Keratinocyte (primary cell): Measurements from ENCODE around the gene FBXL14. TPM values are rescaled to one million over a fixed set of nuclear protein-coding genes. Genes with fewer than 3 reads are reported as not detected.

Experiments
- DNase-seq: peaks from one replicate; pipeline ENCODE4 v3.0.0-alpha.2; 2011; ENCODE audit warnings: low read depth, missing footprints, low spot score
- FAIRE-seq: peaks from 2 replicates; lab custom pipeline; 2011; peaks lifted over from hg19 to GRCh38; lab: Jason Lieb, UNC
- H2AFZ ChIP-seq: 2 replicates; pipeline ENCODE4 v1.6.0; 2012; ENCODE audit warnings: low read length, control low read depth, inconsistent platforms; ENCODE audit not compliant: control insufficient read depth
- H3K27ac ChIP-seq: 2 replicates; pipeline ENCODE4 v1.5.1; 2011; ENCODE audit warnings: low read length; ENCODE audit not compliant: control insufficient read depth, insufficient read depth
- H3K27me3 ChIP-seq: 3 replicates; pipeline ENCODE4 v1.6.0; 2011; ENCODE audit warnings: low read length; ENCODE audit not compliant: control insufficient read depth, insufficient read depth; ENCODE audit errors: extremely low read depth
- H3K36me3 ChIP-seq, 2 experiments: 2 replicates in 1 of 2; 3 replicates in 1 of 2; pipeline ENCODE4 v1.5.1; 2011; ENCODE audit warnings: low read length in 2 of 2, mild to moderate bottlenecking in 1 of 2; ENCODE audit not compliant: control insufficient read depth in 2 of 2, insufficient read depth in 2 of 2; ENCODE audit errors: extremely low read depth in 1 of 2
- H3K4me1 ChIP-seq: 3 replicates; pipeline ENCODE4 v1.5.1; 2011; ENCODE audit warnings: low read length; ENCODE audit not compliant: control insufficient read depth, insufficient read depth; ENCODE audit errors: extremely low read depth
- H3K4me2 ChIP-seq: 3 replicates; pipeline ENCODE4 v1.6.0; 2011; ENCODE audit warnings: low read depth, low read length; ENCODE audit not compliant: control insufficient read depth, insufficient read depth; ENCODE audit errors: extremely low read depth
- H3K4me3 ChIP-seq, 3 experiments: fragments of 200-600 bp in 1 of 3; sonication (generic) in 1 of 3; 2 replicates in 2 of 3; 3 replicates in 1 of 3; pipeline ENCODE4 v1.5.1; 2011 to 2016; ENCODE audit warnings: low read length in 3 of 3, mild to moderate bottlenecking in 3 of 3, control low read depth in 2 of 3, inconsistent platforms in 1 of 3, low read depth in 1 of 3, mixed read lengths in 1 of 3, mixed run types in 1 of 3, moderate library complexity in 1 of 3; ENCODE audit not compliant: control insufficient read depth in 2 of 3, insufficient read depth in 2 of 3; ENCODE audit errors: extremely low read depth in 1 of 3
- H3K79me2 ChIP-seq: 2 replicates; pipeline ENCODE4 v1.6.0; 2012; ENCODE audit warnings: low read length; ENCODE audit not compliant: control insufficient read depth, insufficient read depth
- H3K9ac ChIP-seq: 3 replicates; pipeline ENCODE4 v1.6.0; 2011; ENCODE audit warnings: low read length; ENCODE audit not compliant: control insufficient read depth, insufficient read depth; ENCODE audit errors: extremely low read depth
- H3K9me1 ChIP-seq: 3 replicates; pipeline ENCODE4 v1.6.0; 2011; ENCODE audit warnings: low read length; ENCODE audit not compliant: control insufficient read depth, insufficient read depth; ENCODE audit errors: extremely low read depth
- H3K9me3 ChIP-seq: 2 replicates; pipeline ENCODE4 v1.5.1; 2012; ENCODE audit warnings: low read depth, low read length; ENCODE audit not compliant: control insufficient read depth
- H4K20me1 ChIP-seq: 3 replicates; pipeline ENCODE4 v1.6.0; 2011; ENCODE audit warnings: low read length; ENCODE audit not compliant: control insufficient read depth, insufficient read depth; ENCODE audit errors: extremely low read depth
- CTCF ChIP-seq, 3 experiments: IDR thresholded peaks in 1 of 3; conservative IDR thresholded peaks in 1 of 3; optimal IDR thresholded peaks in 1 of 3; 2 replicates in 2 of 3; 3 replicates in 1 of 3; pipeline versions ENCODE3 to v1.5.1; 2011; ENCODE audit warnings: low read length in 3 of 3, mild to moderate bottlenecking in 3 of 3, moderate library complexity in 2 of 3, control low read depth in 1 of 3, inconsistent platforms in 1 of 3; ENCODE audit not compliant: insufficient read depth in 2 of 3; ENCODE audit errors: extremely low read depth in 1 of 3
- EZH2 ChIP-seq: IDR thresholded peaks from one replicate; pipeline ENCODE4 v1.6.1; 2012; ENCODE audit warnings: inconsistent platforms, mild to moderate bottlenecking, low read length, moderate library complexity
- dilution Hi-C: fragments of 300-500 bp; cut with MboI; formaldehyde crosslinking; loops from one replicate; pipeline ENCODE4 v1.7.0; 2020; ENCODE audit warnings: low sequenced_read_pairs; ENCODE audit not compliant: extremely low pct_ligation_motif_present
- polyA plus RNA-seq, 5 experiments: library from polyadenylated mRNA; depleted of rRNA in 3 of 5; stranded (reverse) in 3 of 5; stranded (forward) in 1 of 5; unstranded in 1 of 5; fragments of >200 nt; gene quantifications; 1 replicate in 1 of 5; 2 replicates in 3 of 5; 3 replicates in 1 of 5; pipeline versions ENCODE4 v1.2.1 to v1.2.3, GENCODE V29; 2011 to 2012; ENCODE audit warnings: missing spikeins in 2 of 5, low read depth in 1 of 5, low replicate concordance in 1 of 5

Gene FBXL14
- polyA plus RNA-seq, 1 donor (not counting 4 experiments of a cell fraction or from before 2014, with no cell fraction given): 1.8 TPM

- peaks cover 9% of the 10 kb centered on the region for H4K20me1 ChIP-seq
- no peak for DNase-seq
- H3K9me1 ChIP-seq: no peaks in the 10 kb centered on the region
- no peaks in the 10 kb centered on the region for H3K9me3 ChIP-seq
- no peak overlapping the region for H3K4me2 ChIP-seq
- H3K79me2 ChIP-seq: peaks cover 45% of the 10 kb centered on the region
- dilution Hi-C loops: no loop called here
- no peak overlapping the region for H3K4me3 ChIP-seq
- no peak for TF ChIP-seq CTCF (optimal IDR thresholded peaks at IDR 0.05 in 1 of 3, IDR thresholded peaks at IDR 0.05 in 1 of 3, conservative IDR thresholded peaks at IDR 0.05 in 1 of 3; ENCODE audit: extremely low read depth in 1 of 3, insufficient read depth in 2 of 3, low read length in 3 of 3)
- FAIRE-seq: no peak
- no peaks in the 10 kb centered on the region for H3K27me3 ChIP-seq
- H3K4me1 ChIP-seq: no peaks in the 10 kb centered on the region
- H3K9ac ChIP-seq: no peak overlapping the region
- H3K36me3 ChIP-seq: no peaks in the 10 kb centered on the region
- H2AFZ ChIP-seq: no peak overlapping the region
- no peak overlapping the region for H3K27ac ChIP-seq
Measured at GRCh38 chr12:1567852-1568251, 26.5 kb downstream of the FBXL14 start.

GRCh38 chr12:1566449-1567135 lies 27.8 kb downstream of the FBXL14 start:
- dilution Hi-C loops: no loop called here
- H3K9me3 ChIP-seq: no peaks in the 10 kb centered on the region
- H3K4me1 ChIP-seq: no peaks in the 10 kb centered on the region
- H3K4me3 ChIP-seq: no peak overlapping the region
- FAIRE-seq (no peak), DNase-seq (no peak)
- TF ChIP-seq EZH2 (no peak), CTCF (optimal IDR thresholded peaks at IDR 0.05 in 1 of 3, IDR thresholded peaks at IDR 0.05 in 1 of 3, conservative IDR thresholded peaks at IDR 0.05 in 1 of 3; ENCODE audit: extremely low read depth in 1 of 3, insufficient read depth in 2 of 3, low read length in 3 of 3) (no peak)
- H2AFZ ChIP-seq: no peak overlapping the region
- H3K4me2 ChIP-seq: no peak overlapping the region
- H3K36me3 ChIP-seq: no peaks in the 10 kb centered on the region
- H3K27ac ChIP-seq: no peak overlapping the region
- no peaks in the 10 kb centered on the region for H3K27me3 ChIP-seq
- peaks cover 46% of the 10 kb centered on the region for H3K79me2 ChIP-seq
- H4K20me1 ChIP-seq: peaks cover 9% of the 10 kb centered on the region
- no peak overlapping the region for H3K9ac ChIP-seq
- H3K9me1 ChIP-seq: peaks cover 2% of the 10 kb centered on the region
